GM21381 (cell line): Measurements from ENCODE around the gene FBXO2.

Source experiments
- ATAC-seq: cut with Tn5 transposase; IDR thresholded peaks from one replicate; pipeline ENCODE4 v1.9.1; 2021; ENCODE audit warnings: mild to moderate bottlenecking, moderate library complexity; ENCODE audit not compliant: unreplicated experiment

FBXO2 gene

DNA sequence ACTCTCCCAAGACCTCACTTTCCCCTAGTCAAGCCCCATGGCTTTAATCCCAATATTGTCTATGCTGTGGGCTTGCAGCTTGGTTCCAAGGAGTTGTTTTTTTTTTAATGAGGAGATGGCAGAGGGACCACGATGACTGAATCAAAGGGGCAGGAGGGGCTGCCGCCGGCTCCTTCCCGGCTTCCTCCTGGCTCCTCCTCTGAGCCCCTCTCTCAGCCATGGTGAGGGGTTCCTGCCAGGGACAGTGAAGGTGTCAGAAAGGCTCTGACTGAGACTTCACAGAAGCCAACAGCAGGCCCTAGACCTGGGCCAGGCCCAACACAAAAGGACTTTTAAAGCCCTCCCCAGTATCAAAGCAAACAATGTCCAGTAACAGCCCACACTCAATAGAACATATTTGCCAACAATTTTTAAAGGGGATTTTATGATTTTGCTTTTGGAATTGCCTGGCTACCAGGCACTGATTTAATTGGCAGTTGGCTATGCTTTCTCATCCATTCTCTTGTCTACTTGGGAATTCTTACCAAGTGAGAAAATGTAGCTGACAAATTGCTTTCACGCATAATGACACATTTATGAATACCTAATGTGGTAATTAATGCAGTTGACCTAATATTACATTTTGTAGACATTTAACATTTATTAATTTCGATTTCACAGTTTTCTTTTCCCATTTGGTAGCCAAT lies 54.2 kb downstream of the FBXO2 start:
- no peak for ATAC-seq

DNA sequence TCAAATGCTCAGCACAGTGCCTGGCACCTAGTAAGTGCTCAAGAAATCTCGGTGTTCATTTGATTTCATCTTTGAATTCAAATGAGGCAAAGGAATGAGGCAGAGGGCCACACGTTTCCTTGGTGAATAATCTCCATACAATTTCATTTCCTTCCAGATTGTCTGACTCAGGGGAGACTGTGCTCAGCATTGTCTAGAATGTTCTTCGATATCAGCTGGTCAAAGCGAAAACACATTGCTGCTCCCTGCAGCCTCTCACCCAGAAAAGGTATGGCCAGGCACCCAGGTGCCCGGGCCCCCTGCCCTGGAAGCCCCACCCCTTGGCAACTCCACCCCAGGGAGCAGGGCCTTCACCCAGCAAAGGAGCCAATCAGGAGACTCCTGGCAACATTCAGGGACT lies 55.8 kb downstream of the FBXO2 start:
- ATAC-seq = no peak
